Skeletal muscle tissue (tissue), 4 donors: Measurements from ENCODE around the gene SRSF5. TPM values are rescaled to one million over a fixed set of nuclear protein-coding genes. Genes with fewer than 3 reads are reported as not detected.

Source experiments
- H3K27ac ChIP-seq: one replicate; pipeline ENCODE4 v1.7.0; 2013; ENCODE audit warnings: mild to moderate bottlenecking, low read depth, low read length, inconsistent platforms
- H3K27me3 ChIP-seq, 3 donors: one replicate each; pipeline ENCODE4 v1.7.0; 2013; ENCODE audit warnings: low read length in 3 of 3; ENCODE audit not compliant: control insufficient read depth in 3 of 3, insufficient read depth in 3 of 3
- H3K36me3 ChIP-seq, 3 donors: one replicate each; pipeline ENCODE4 v1.7.0; 2013; ENCODE audit warnings: low read length in 3 of 3; ENCODE audit not compliant: control insufficient read depth in 3 of 3, insufficient read depth in 3 of 3
- H3K4me1 ChIP-seq, 3 donors: one replicate each; pipeline ENCODE4 v1.7.0; 2013; ENCODE audit warnings: low read length in 3 of 3, mild to moderate bottlenecking in 3 of 3; ENCODE audit not compliant: control insufficient read depth in 3 of 3, insufficient read depth in 3 of 3
- H3K4me3 ChIP-seq, 3 donors: one replicate each; pipeline ENCODE4 v1.7.0; 2013; ENCODE audit warnings: low read length in 3 of 3
- H3K9ac ChIP-seq, 3 donors: one replicate each; pipeline ENCODE4 v1.7.0; 2013; ENCODE audit warnings: low read length in 3 of 3, mild to moderate bottlenecking in 3 of 3, moderate library complexity in 2 of 3, low read depth in 1 of 3
- H3K9me3 ChIP-seq, 3 donors: one replicate each; pipeline ENCODE4 v1.7.0; 2013; ENCODE audit warnings: low read length in 3 of 3; ENCODE audit not compliant: control insufficient read depth in 3 of 3
- total RNA-seq: library from RNA; depleted of rRNA; stranded (reverse); fragments of >200 nt; gene quantifications from one replicate; pipeline ENCODE4 v1.2.3, GENCODE V29; 2014
- donor health status: Osteomylitis.

SRSF5 gene
- total RNA-seq, 1 donor from 2014 or later = 77.2 TPM

DNA sequence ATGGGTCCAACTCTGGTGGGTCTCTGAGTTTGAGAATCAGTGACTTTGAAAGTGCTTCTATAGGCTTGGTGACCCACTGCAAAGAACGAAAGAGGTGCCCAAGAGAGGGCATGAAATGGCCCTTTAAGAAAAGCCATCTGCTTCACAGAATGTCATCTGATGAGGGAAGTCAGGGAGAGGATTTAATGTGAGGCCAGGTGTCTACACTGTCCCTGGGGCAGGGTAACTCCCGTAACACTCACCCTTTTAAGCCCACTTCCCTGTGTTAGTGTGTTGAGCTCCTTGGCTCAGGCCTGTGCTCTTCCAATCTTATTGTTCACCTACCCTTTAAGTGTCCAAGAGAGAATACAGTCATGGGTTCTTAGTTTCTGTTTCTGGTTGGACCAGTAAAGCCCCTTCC is 16.4 kb upstream of the SRSF5 start:
- Histone ChIP-seq H3K36me3 (no peaks in the 10 kb centered on the region), H3K27me3 (no peaks in the 10 kb centered on the region), H3K4me1 (no peaks in the 10 kb centered on the region), H3K27ac (no peak overlapping the region), H3K4me3 (no peak overlapping the region), H3K9ac (no peak overlapping the region), H3K9me3 (no peaks in the 10 kb centered on the region)

DNA sequence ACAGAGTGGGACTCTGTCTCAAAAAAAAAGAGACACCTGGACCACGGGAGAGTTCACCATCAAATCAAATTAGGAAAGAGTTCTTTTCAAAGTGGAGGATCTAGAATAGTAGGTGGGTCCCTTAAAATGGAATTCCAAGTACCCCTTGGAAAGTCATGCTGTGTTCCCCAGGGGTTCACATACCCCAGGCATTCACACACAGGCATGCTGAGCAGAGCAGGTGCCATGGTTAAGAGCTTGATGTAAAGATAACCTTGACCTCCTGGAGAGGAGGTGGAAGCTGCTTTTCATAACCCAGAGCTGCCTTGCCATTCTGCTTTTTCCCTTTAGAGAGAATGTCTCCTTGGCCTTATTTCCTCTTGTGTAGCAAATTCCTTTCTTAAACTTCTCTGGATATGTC is 14.2 kb upstream of the SRSF5 start:
- Histone ChIP-seq H3K4me3 (no peak overlapping the region), H3K9ac (no peak overlapping the region), H3K9me3 (no peaks in the 10 kb centered on the region), H3K36me3 (no peaks in the 10 kb centered on the region), H3K4me1 (no peaks in the 10 kb centered on the region), H3K27ac (no peak overlapping the region), H3K27me3 (no peaks in the 10 kb centered on the region)

DNA sequence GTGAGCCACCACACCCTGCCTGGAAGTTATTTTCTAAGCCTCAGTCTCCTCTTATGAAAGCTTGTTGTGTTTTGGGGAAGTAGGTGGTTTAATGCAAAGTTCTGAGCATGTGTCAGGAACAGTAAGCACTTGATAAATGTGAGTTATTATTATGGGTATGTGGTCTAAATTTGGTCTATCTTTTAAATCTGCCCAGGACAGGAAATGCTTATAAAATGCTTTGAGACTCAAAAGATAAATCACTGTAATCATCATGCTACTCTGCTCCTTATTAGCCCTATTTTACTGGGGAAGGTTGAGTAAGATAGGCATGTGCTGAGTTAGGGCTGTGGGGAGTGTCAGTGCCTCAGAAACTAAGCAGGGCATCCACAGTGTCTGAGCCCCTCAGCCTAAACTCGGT is 13.1 kb upstream of the SRSF5 start:
- Histone ChIP-seq H3K36me3 (no peaks in the 10 kb centered on the region), H3K27ac (no peak overlapping the region), H3K27me3 (no peaks in the 10 kb centered on the region), H3K9me3 (no peaks in the 10 kb centered on the region), H3K9ac (no peak overlapping the region), H3K4me3 (no peak overlapping the region), H3K4me1 (no peaks in the 10 kb centered on the region)

DNA sequence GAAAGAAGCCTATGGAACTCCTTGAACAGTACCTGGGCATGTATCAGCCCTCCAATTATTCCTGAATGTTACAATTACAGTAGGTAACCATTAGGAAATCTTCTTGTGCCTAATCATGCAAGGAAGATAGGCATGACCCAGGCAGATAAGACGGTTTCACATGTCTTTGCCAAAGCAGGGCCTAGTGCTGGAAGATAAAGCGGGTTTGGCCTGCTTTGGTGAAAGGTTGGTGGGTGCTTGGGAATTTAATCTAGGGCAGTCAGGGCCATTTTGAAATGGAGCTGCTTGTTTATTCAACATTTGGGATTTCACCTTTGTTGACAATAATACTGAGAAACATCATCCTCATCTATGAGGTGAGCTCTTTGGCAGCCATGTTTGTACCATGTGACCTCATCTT is 12.5 kb upstream of the SRSF5 start:
- no peak overlapping the region for H3K9ac ChIP-seq
- H3K36me3 ChIP-seq = no peaks in the 10 kb centered on the region
- no peaks in the 10 kb centered on the region for H3K9me3 ChIP-seq
- H3K4me1 ChIP-seq = no peaks in the 10 kb centered on the region
- H3K27me3 ChIP-seq = no peaks in the 10 kb centered on the region
- no peak overlapping the region for H3K4me3 ChIP-seq
- H3K27ac ChIP-seq = no peak overlapping the region

DNA sequence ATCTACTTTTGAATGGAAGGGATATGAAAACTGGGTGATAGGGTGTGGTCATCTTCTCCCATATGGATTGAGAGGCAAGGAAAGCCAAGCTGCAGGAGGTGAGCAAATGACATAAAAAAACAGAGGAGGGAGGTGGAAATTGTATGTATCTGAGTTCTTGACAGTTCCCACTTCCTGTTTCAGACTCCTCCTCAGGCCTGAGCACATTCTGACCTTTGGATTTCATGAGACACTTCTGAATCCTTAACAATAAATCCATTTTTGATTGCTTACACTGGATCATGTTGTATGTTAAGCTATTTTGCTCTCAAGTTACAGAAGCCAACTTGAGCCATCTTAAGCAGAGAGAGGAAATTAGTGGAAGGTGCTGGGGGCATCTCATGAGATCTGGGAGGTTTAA is 11.6 kb upstream of the SRSF5 start:
- H3K27ac ChIP-seq = no peak overlapping the region
- no peaks in the 10 kb centered on the region for H3K4me1 ChIP-seq
- H3K4me3 ChIP-seq = no peak overlapping the region
- H3K9me3 ChIP-seq = no peaks in the 10 kb centered on the region
- no peaks in the 10 kb centered on the region for H3K27me3 ChIP-seq
- no peak overlapping the region for H3K9ac ChIP-seq
- no peaks in the 10 kb centered on the region for H3K36me3 ChIP-seq

DNA sequence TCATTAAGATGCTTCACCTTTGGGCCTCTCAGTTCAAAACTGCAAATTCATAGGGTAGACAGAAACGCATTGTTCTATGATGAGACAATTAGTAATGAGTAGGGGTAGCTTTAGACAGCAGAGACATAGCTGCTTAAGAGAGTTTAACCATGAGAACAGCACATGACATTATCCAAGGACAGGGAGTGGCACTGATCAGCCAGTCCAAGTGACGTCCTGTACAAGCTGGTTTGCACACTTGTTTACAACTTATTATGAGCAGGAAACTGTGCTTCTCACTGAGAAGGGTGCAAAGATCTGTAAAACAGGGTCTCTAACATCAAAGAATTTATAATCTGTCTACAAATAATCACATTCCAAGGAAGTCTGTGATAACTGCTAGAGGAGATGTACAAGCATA is 11.2 kb upstream of the SRSF5 start:
- Histone ChIP-seq H3K27ac (no peak overlapping the region), H3K9ac (no peak overlapping the region), H3K27me3 (no peaks in the 10 kb centered on the region), H3K36me3 (no peaks in the 10 kb centered on the region), H3K4me3 (no peak overlapping the region), H3K9me3 (no peaks in the 10 kb centered on the region), H3K4me1 (no peaks in the 10 kb centered on the region)

DNA sequence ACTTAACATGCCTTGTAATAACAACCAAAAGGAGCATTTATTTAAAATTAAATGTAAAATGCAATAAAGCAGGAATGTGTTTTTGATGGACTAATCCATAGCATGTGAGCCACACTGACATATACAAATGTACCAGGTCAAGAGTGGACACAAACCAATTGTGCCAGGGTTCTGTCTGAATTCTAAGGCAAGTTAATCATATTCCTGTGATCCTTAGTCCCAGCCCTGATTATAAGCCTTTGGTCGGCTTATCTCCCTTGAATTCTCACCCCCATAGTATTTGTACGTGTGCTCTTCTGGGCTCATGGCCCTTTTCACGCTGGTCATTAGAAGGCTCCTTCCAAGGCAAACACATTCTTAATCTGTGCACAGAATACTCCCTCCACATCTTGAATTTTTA is 10.6 kb upstream of the SRSF5 start:
- Histone ChIP-seq H3K4me3 (no peak overlapping the region), H3K27ac (no peak overlapping the region), H3K9ac (no peak overlapping the region), H3K9me3 (no peaks in the 10 kb centered on the region), H3K4me1 (no peaks in the 10 kb centered on the region), H3K27me3 (no peaks in the 10 kb centered on the region), H3K36me3 (no peaks in the 10 kb centered on the region)

DNA sequence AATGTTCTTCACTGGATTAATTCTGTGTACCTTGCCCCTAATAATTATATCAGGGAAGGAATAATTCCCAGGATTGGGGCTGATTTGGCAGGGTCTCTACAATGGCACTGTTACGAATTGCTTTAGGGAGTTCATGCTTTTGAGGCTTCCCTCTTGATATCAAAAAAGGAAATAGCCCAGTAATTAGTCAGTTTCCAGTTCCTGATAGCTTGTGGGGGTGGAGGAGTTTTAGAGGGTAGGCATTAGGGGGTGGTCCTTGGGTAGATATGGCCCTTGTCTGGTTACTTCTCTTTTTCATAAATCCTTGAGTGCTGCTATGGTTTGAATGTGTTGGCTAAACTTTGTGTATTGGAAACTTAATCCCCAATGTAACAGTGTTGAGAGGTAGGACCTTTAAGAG is 6.1 kb upstream of the SRSF5 start:
- no peaks in the 10 kb centered on the region for H3K27me3 ChIP-seq
- no peaks in the 10 kb centered on the region for H3K4me1 ChIP-seq
- no peaks in the 10 kb centered on the region for H3K36me3 ChIP-seq
- H3K4me3 ChIP-seq = no peak overlapping the region
- no peak overlapping the region for H3K9ac ChIP-seq
- H3K9me3 ChIP-seq = no peaks in the 10 kb centered on the region
- H3K27ac ChIP-seq = no peak overlapping the region

DNA sequence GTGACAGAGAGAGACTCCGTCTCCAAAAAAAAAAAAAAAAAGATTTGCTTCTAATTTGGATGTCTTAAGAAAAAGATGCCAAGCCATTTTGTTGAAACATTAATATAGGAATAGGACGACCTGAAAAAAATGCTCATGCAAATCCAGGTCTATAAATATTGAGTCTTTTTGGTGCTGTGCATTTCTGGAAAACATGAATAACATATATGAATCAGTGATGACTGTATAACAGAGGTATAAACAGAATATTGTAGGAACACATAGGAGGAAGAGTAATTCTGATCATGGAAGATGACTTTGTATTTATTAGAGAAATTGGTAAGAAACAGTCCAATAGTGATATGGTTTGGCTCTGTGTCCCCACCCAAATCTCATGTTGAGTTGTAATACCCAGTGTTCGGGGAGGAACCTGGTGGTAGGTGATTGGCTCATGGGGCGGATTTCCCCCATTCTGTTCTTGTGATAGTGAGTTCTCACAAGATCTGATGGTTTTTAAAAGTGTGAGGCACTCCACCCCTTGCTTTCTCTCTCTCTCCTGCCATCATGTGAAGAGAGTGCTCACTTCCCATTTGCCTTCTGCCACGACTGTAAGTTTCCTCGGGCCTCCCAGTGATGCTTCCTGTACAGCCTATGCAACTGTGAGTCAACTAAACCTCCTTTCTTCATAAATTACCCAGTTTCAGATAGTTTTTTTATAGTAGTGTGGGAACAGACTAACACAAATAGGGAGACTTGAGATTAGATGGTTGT is 3.0 kb upstream of the SRSF5 start:
- no peaks in the 10 kb centered on the region for H3K27me3 ChIP-seq

DNA sequence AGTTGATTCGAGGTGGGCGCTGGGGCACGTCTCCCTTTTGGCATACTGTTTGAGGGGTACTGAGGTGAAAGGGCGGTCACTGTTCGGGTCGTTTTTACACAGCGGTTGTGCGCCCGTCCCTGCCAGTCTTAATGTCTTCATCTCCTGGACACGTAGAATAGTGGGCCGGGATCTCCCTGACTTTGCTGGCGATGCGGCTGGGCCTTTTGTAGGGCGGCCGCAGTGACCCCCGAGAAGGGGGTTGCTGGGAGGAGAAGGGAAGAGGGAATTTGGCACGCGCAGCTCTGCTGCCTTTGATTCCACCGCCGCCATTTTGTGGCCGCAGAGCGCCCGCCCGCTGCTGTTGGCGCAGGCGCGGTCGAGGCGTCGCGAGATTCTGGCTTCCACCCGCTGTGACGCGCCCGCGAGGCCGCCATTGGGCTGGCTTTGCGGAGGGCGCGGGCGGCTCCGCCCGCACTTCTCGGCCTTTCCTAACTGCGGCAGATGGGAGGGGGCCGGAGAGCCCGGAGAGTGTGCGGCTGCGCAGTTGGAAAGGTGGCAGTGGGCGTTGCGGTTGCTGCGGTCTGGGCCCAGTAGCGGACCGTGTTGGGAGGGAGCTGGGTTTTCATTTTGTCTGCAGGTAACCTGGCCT is 542 bp downstream of the SRSF5 start:
- no peaks in the 10 kb centered on the region for H3K27me3 ChIP-seq
- H3K4me1 ChIP-seq = peaks cover 28 to 33% (median 29%) of the 10 kb centered on the region in 3 donors
- no peaks in the 10 kb centered on the region for H3K9me3 ChIP-seq
- peak overlapping the region; percentile 99 for H3K4me3 ChIP-seq
- peaks cover 42 to 44% (median 42%) of the 10 kb centered on the region in 3 donors for H3K36me3 ChIP-seq
- peak overlapping the region; percentile 100 for H3K27ac ChIP-seq
- H3K9ac ChIP-seq = peak overlapping the region; percentile 100

More for the DNA sequence above, 3.0 kb upstream of the SRSF5 start:
- no peak overlapping the region for H3K9ac ChIP-seq
- H3K36me3 ChIP-seq = peaks cover 10 to 16% (median 12%) of the 10 kb centered on the region in 3 donors
- no peaks in the 10 kb centered on the region for H3K9me3 ChIP-seq
- H3K4me1 ChIP-seq = peaks cover 11 to 21% (median 12%) of the 10 kb centered on the region in 3 donors
- no peak overlapping the region for H3K27ac ChIP-seq
- no peak overlapping the region for H3K4me3 ChIP-seq
